H54 (cell line): ENCODE data around the gene MB21D2.
"Not testable (repeated sequence)": the region's sequence is repeated elsewhere in the genome, so short reads cannot be mapped to it uniquely, and the experiment has no call there.

Experiments used
- DNase-seq: peaks from one replicate; pipeline ENCODE4 v3.0.0; 2011; ENCODE audit warnings: low spot score, mixed read lengths; ENCODE audit not compliant: insufficient read length
- FAIRE-seq: peaks from 3 replicates; lab custom pipeline; 2011; peaks lifted over from hg19 to GRCh38; lab: Jason Lieb, UNC
- POLR2A ChIP-seq: IDR thresholded peaks from 2 replicates; pipeline ENCODE4 v1.6.1; 2011; ENCODE audit warnings: low read depth, mild to moderate bottlenecking, low read length

Gene MB21D2

DNA sequence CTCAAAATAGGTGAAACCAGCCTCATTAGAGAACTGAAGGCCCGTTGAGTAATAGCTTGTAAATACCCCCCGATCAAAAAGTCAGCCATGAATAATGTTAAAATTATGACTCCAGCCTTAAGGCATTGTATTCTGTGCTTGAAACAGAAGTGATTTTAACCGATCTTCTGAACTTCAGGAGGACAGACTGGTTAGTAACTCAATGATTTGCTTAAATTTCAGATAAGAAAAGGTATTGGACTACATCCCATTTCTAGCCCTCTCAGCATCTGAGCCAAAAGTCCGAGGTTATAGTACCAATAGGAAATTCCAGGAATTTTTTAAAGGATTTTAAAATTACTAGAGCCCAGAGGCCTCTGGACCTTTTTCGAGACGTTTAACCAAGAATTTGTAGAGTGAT, 122.6 kb downstream of the MB21D2 start:
- no peak for FAIRE-seq

DNA sequence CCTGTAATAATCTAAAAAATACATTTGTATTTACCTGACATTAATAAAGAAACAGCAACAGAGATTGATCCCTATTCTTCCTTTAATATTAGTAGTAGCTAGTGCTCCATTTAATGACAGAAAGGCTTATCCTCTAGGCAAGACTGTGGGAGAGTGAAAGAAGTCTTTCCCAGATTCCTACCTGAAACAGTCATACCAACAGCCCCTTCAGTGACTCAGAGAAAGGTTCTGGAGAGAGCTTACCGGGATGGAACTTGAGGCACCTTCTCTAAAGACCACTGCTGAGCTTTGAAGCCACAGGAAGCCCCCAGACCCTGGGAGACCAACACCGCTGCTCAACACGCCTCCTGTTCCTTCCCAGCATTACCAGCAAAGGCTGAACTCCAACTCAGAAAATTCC, 123.4 kb downstream of the MB21D2 start:
- no peak for TF ChIP-seq POLR2A
- no peak for DNase-seq
- no peak for FAIRE-seq

More for the DNA sequence above, 122.6 kb downstream of the MB21D2 start:
- no peak for DNase-seq
- TF ChIP-seq POLR2A = no peak

DNA sequence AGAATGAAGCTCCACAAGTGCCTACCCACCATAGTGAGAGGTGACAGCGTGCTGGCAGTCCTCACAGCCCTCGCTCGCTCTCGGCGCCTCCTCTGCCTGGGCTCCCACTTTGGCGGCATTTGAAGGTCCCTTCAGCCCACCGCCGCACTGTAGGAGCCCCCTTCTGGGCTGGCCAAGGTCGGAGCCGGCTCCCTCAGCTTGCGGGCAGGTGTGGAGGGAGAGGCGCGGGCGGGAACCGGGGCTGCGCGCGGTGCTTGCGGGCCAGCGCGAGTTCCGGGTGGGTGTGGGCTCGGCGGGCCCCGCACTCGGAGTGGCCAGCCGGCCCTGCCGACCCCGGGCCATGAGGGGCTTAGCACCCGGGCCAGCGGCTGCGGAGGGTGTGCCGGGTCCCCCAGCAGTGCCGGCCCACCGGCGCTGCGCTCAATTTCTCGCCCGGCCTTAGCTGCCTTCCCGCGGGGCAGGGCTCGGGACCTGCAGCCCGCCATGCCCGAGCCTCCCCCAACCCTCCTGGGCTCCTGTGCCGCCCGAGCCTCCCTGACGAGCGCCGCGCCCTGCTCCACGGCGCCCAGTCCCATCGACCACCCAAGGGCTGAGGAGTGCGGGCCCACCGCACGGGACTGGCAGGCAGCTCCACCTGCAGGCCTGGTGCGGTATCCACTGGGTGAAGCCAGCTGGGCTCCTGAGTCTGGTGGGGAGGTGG, 128.7 kb downstream of the MB21D2 start:
- not testable (repeated sequence) for DNase-seq, FAIRE-seq

DNA sequence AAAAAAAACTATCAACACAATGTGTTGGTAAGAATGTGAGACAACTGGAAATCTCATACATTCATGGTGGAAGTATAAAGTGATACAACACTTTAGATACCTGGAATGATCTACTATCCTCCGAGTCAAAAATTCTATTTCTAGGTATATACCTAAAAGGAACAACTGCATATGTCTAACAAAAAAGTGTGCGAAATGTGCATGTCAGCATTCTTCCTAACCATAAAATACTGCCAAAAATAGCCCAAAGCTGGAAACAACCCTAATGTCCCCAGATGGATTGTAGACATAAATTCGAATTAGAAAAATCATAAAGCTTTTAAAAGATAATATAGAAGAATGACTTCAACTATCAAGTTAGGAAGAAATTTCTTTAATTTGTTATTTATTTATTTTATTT, 139.1 kb downstream of the MB21D2 start:
- DNase-seq (no peak), FAIRE-seq (no peak)
- TF ChIP-seq POLR2A = no peak

DNA sequence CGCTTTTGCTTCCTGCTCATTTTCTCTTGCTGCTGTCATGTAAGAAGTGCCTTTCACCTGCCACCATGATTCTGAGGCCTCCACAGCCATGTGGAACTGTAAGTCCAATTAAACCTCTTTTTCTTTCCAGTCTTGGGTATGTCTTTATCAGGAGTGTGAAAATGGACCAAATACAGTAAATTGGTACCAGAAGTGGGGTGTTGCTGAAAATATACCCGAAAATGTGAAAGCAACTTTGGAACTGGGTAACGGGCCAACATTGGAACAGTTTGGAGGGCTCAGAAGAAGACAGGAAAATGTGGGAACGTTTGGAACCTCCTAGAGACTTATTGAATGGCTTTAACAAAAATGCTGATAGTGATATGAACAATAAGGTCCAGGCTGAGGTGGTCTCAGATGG, 143.3 kb downstream of the MB21D2 start:
- not testable (repeated sequence) for FAIRE-seq, DNase-seq

DNA sequence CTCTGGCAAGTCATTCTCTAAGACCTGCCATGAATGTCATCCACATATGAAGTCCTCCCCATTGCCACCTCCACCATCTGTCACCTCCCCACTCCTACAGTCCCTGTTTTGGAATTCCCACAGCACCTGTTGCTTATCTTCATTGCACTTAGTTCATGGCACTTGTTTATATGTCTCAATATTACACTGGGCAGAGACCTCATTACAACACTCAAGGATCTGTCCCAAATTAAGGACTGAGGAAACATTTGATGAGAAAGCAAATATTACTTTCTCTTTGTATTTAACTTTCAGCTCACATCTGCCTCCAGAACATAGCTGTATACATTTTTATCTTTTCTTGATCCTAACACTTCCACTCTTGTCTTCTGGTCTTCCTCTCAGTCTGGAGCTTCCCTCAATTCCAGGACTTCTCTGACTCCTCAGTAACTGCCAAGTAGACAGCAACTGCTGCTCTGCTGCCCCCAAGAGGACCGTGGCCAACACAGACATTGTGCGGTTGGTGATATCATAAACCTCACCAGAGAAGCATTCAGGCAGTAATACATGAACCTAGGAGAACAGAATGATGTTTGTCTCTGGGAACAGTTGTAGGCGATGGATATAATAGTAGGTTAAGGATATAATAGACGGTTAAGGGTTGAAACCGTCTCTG, 145.3 kb downstream of the MB21D2 start:
- no peak for TF ChIP-seq POLR2A
- DNase-seq (peak; percentile 26), FAIRE-seq (peak; percentile 80)

DNA sequence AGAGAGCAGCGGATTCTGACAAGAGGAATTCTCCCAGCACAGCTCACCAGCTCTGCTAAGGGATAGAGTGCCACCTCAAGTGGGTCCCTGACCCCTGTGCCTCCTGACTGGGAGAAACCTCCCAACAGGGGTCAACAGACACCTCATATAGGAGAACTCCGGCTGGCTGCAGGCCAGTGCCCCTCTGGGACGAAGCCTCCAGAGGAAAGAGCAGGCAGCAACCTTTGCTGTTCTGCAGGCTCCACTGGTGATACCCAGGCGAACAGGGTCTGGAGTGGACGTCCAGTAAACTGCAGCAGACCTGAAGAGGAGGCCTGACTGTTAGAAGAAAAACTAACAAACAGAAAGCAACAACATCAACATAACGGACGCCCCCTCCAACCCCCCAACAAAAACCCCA, 159.0 kb downstream of the MB21D2 start:
- FAIRE-seq = no peak

DNA sequence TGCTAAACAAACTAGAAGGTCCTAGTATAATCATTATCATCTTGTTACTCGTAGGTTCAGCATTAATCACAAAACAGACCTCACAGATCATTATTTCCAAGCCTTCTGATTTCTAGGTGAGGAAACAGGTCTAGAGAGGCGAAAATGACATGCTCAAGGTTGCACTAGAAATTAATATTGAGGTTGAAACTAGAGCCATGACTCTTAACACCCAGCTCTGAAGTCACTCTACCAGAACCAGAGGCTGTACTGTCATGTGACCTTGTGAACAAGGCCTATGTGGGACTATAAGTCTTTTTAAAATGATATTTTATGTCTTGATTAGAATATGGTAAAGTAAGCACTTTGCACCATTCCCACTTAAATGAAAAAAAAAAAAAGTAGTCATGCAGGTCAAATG, 166.5 kb downstream of the MB21D2 start:
- DNase-seq (no peak), FAIRE-seq (no peak)
- no peak for TF ChIP-seq POLR2A

More for the DNA sequence above, 159.0 kb downstream of the MB21D2 start:
- no peak for TF ChIP-seq POLR2A
- no peak for DNase-seq

DNA sequence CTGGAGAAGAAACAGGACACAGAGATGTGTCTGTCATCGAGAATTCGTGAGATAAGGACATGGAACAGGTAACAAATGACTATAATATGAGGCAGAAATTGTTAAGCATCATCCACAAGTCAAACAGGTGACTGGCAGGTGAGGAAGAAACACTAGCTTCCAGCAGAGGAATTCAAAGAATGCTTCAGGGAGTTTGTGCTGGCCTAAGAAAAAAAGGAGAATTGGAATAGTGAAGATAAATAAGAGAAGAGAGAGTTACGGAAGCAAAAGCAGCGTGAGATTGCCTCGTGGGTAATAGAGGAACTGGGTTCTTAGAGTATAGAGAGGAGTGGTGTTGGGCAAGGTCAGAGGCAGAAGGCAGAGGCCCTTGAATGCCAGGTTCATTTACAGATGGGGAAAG, 167.5 kb downstream of the MB21D2 start:
- TF ChIP-seq POLR2A = no peak
- FAIRE-seq = no peak
- DNase-seq = no peak

DNA sequence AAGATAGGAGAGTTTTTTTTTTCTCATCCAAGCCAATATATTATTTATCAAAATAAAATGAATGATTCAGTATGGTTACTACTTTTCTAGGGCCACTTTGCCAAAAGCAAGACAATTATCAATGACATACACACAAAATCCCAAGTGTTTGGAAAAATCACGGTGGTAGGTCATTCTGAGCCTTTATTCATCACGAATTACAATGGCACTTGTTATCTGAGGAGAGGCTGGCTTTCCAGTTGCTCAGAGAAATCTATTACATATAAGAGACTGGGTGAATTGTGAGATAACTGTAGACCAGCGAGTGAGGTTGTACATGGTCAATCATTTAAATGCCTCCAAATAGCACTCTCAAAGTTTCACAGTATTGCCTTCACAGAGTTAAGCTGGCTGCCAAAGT, 169.9 kb downstream of the MB21D2 start:
- TF ChIP-seq POLR2A = no peak
- FAIRE-seq = no peak
- DNase-seq = no peak

DNA sequence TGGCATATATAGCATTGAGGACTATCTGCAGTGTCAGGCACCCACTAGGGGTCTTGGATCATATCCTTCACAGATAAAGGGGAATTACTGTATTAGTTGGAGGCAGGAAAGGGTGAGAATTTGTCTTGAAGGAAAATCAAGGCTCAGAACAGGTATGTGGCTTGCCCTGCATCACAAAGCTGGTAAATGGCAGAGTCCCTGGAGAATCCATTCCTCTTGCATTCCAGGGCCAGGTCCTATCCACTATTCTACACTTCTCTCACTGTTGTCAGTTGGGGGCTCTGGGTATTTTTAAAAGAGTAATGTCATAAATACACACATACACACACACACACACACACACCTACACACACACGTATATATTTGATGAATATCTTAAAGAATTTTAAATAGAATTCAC, 170.5 kb downstream of the MB21D2 start:
- no peak for DNase-seq
- TF ChIP-seq POLR2A = no peak
- FAIRE-seq = no peak
